ENCODE measurements around the gene EGLN1.

- TF ChIP-seq CTCF (IDR thresholded peaks at IDR 0.05), result no peak
- TF ChIP-seq POLR2A (IDR thresholded peaks at IDR 0.05), result no peak
These were observed 3.9 kb downstream of the EGLN1 start for GRCh38 chr1:231418101-231418740.
